ENCODE results near the gene PTPRQ.

The PTPRQ gene

DNA sequence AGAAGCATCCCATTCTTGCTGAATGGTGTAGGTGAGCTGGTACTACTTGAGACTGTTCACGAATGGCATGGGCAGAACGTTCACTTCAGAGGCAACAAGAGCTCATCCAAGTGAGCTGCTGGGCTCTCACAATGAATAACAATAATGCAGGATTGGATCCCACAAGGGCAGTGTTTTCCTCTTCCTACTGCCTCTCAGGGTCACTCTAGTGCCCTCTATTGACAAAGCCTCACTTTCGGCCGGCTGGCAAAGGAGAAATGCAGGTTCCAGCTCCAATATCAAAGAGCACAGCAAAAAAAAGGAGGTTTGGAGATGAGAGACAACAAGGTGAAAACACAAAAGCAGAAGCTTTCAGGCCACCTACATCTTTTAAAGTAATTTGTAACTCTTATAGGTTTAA lies 188.8 kb downstream of the PTPRQ start:
- peak; percentile 95 for ATAC-seq
- no peak for TF ChIP-seq ISL1 (CRISPR knock-in tag; IDR thresholded peaks at IDR 0.05)
- no peak for TF ChIP-seq ZNF70 (CRISPR knock-in tag; IDR thresholded peaks at IDR 0.05)
- TF ChIP-seq, protein P1, sequence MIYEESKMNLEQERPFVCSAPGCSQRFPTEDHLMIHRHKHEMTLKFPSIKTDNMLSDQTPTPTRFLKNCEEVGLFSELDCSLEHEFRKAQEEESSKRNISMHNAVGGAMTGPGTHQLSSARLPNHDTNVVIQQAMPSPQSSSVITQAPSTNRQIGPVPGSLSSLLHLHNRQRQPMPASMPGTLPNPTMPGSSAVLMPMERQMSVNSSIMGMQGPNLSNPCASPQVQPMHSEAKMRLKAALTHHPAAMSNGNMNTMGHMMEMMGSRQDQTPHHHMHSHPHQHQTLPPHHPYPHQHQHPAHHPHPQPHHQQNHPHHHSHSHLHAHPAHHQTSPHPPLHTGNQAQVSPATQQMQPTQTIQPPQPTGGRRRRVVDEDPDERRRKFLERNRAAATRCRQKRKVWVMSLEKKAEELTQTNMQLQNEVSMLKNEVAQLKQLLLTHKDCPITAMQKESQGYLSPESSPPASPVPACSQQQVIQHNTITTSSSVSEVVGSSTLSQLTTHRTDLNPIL (CRISPR knock-in tag; IDR thresholded peaks at IDR 0.05; ENCODE audit: low read depth) = no peak
- TF ChIP-seq, protein P2, sequence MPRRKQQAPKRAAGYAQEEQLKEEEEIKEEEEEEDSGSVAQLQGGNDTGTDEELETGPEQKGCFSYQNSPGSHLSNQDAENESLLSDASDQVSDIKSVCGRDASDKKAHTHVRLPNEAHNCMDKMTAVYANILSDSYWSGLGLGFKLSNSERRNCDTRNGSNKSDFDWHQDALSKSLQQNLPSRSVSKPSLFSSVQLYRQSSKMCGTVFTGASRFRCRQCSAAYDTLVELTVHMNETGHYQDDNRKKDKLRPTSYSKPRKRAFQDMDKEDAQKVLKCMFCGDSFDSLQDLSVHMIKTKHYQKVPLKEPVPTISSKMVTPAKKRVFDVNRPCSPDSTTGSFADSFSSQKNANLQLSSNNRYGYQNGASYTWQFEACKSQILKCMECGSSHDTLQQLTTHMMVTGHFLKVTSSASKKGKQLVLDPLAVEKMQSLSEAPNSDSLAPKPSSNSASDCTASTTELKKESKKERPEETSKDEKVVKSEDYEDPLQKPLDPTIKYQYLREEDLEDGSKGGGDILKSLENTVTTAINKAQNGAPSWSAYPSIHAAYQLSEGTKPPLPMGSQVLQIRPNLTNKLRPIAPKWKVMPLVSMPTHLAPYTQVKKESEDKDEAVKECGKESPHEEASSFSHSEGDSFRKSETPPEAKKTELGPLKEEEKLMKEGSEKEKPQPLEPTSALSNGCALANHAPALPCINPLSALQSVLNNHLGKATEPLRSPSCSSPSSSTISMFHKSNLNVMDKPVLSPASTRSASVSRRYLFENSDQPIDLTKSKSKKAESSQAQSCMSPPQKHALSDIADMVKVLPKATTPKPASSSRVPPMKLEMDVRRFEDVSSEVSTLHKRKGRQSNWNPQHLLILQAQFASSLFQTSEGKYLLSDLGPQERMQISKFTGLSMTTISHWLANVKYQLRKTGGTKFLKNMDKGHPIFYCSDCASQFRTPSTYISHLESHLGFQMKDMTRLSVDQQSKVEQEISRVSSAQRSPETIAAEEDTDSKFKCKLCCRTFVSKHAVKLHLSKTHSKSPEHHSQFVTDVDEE (CRISPR knock-in tag; IDR thresholded peaks at IDR 0.05) = no peak
- TF ChIP-seq SNAI2 (CRISPR knock-in tag; IDR thresholded peaks at IDR 0.05) = no peak
- TF ChIP-seq GLIS3 (CRISPR knock-in tag; IDR thresholded peaks at IDR 0.05) = no peak

DNA sequence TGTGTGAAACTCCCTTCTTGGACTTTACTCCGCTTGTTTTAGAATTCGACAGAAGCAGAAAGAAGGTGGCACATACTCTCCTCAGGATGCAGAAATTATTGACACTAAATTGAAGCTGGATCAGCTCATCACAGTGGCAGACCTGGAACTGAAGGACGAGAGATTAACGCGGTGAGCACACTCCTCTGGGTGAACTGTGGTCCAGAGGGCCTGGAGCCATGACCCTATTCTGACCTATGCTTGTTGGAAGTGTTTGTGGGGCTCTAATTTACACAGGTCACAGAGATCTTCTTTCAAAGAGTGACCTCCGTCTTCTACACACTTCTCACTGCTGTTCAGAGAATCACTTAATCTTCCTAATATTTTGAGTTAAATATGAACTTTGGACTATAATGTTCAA lies 190.9 kb downstream of the PTPRQ start:
- TF ChIP-seq PPARA (CRISPR knock-in tag; IDR thresholded peaks at IDR 0.05; ENCODE audit: borderline replicate concordance) (no peak), ISL1 (CRISPR knock-in tag; IDR thresholded peaks at IDR 0.05) (no peak), GLIS3 (CRISPR knock-in tag; IDR thresholded peaks at IDR 0.05) (no peak), ZNF70 (CRISPR knock-in tag; IDR thresholded peaks at IDR 0.05) (no peak)

DNA sequence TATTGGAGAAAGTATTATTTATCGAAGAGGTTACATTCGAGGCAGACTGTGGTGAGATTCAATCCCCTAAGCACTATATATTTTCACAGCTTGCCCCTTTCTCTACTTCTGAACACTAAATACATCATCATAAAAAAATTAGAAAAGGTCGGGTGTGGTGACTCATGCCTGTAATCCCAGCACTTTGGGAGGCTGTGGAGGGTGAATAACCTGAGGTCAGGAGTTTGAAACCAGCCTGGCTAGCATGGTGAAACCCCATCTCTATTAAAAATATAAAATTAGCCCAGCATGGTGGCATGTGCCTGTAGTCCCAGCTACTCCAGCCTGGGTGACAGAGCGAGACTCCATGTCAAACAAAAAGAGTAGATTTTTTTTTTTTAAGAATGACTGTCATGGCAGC lies 192.8 kb downstream of the PTPRQ start:
- TF ChIP-seq, protein P2 (CRISPR knock-in tag; IDR thresholded peaks at IDR 0.05) = no peak
- TF ChIP-seq CSDC2 (CRISPR knock-in tag; IDR thresholded peaks at IDR 0.05) (no peak), ARNTL (CRISPR knock-in tag; IDR thresholded peaks at IDR 0.05; ENCODE audit: borderline replicate concordance, low read depth) (no peak), BACH2 (CRISPR knock-in tag; IDR thresholded peaks at IDR 0.05; ENCODE audit: borderline replicate concordance) (no peak), TOX (CRISPR knock-in tag; IDR thresholded peaks at IDR 0.05; ENCODE audit: borderline replicate concordance) (no peak), RARB (CRISPR knock-in tag; IDR thresholded peaks at IDR 0.05) (no peak), ZNF8 (CRISPR knock-in tag; IDR thresholded peaks at IDR 0.05) (no peak), ZC3H10 (CRISPR knock-in tag; IDR thresholded peaks at IDR 0.05) (no peak)
- no peak for ATAC-seq

More for the DNA sequence above, 190.9 kb downstream of the PTPRQ start:
- no peak for ATAC-seq

DNA sequence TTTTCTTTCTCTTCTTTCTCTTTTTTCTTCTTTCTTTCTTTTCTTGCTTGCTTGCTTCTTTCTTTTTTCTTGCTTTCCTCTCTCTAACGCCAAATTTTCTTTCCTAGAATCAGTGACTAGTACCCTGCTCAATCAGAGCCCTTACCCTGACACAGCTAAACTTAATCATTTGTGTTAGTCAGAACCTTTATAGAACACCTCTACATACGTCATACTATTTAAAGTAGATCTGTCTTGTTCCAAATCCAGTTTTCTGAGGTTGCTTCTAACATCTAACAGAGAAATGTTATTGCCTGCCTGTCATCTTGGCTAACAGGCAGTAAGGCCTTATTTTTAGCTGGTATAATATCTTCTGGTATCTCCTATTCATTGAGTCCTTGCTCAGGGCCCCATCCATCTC lies 197.9 kb downstream of the PTPRQ start:
- no peak for ATAC-seq
- TF ChIP-seq, protein P3, sequence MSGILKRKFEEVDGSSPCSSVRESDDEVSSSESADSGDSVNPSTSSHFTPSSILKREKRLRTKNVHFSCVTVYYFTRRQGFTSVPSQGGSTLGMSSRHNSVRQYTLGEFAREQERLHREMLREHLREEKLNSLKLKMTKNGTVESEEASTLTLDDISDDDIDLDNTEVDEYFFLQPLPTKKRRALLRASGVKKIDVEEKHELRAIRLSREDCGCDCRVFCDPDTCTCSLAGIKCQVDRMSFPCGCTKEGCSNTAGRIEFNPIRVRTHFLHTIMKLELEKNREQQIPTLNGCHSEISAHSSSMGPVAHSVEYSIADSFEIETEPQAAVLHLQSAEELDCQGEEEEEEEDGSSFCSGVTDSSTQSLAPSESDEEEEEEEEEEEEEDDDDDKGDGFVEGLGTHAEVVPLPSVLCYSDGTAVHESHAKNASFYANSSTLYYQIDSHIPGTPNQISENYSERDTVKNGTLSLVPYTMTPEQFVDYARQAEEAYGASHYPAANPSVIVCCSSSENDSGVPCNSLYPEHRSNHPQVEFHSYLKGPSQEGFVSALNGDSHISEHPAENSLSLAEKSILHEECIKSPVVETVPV (CRISPR knock-in tag; IDR thresholded peaks at IDR 0.05) = no peak
- TF ChIP-seq ZFP30 (CRISPR knock-in tag; IDR thresholded peaks at IDR 0.05) (no peak), ZC3H10 (CRISPR knock-in tag; IDR thresholded peaks at IDR 0.05) (no peak), OSR1 (CRISPR knock-in tag; IDR thresholded peaks at IDR 0.05) (no peak), GLIS3 (CRISPR knock-in tag; IDR thresholded peaks at IDR 0.05) (no peak), ZNF70 (CRISPR knock-in tag; IDR thresholded peaks at IDR 0.05) (no peak), ISL1 (CRISPR knock-in tag; IDR thresholded peaks at IDR 0.05) (no peak), ZFP3 (CRISPR knock-in tag; IDR thresholded peaks at IDR 0.05) (no peak), ZNF565 (CRISPR knock-in tag; conservative IDR thresholded peaks at IDR 0.05; ENCODE audit: low read depth) (no peak), PPARA (CRISPR knock-in tag; IDR thresholded peaks at IDR 0.05; ENCODE audit: borderline replicate concordance) (no peak), ARNTL (CRISPR knock-in tag; IDR thresholded peaks at IDR 0.05; ENCODE audit: borderline replicate concordance, low read depth) (no peak), CSDC2 (CRISPR knock-in tag; IDR thresholded peaks at IDR 0.05) (no peak), SNAI2 (CRISPR knock-in tag; IDR thresholded peaks at IDR 0.05) (no peak), BACH2 (CRISPR knock-in tag; IDR thresholded peaks at IDR 0.05; ENCODE audit: borderline replicate concordance) (no peak), ESRRG (CRISPR knock-in tag; IDR thresholded peaks at IDR 0.05) (no peak), TOX (CRISPR knock-in tag; IDR thresholded peaks at IDR 0.05; ENCODE audit: borderline replicate concordance) (no peak)
- TF ChIP-seq, protein P4, sequence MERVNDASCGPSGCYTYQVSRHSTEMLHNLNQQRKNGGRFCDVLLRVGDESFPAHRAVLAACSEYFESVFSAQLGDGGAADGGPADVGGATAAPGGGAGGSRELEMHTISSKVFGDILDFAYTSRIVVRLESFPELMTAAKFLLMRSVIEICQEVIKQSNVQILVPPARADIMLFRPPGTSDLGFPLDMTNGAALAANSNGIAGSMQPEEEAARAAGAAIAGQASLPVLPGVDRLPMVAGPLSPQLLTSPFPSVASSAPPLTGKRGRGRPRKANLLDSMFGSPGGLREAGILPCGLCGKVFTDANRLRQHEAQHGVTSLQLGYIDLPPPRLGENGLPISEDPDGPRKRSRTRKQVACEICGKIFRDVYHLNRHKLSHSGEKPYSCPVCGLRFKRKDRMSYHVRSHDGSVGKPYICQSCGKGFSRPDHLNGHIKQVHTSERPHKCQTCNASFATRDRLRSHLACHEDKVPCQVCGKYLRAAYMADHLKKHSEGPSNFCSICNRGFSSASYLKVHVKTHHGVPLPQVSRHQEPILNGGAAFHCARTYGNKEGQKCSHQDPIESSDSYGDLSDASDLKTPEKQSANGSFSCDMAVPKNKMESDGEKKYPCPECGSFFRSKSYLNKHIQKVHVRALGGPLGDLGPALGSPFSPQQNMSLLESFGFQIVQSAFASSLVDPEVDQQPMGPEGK (CRISPR knock-in tag; IDR thresholded peaks at IDR 0.05; ENCODE audit: borderline replicate concordance) = no peak
- TF ChIP-seq, protein P1 (CRISPR knock-in tag; IDR thresholded peaks at IDR 0.05; ENCODE audit: low read depth) = no peak
